Caco-2 (cell line): ENCODE data around the gene PLCB1. TPM values are rescaled to one million over a fixed set of nuclear protein-coding genes. Genes with fewer than 3 reads are reported as not detected.
"Not testable (repeated sequence)": the region's sequence is repeated elsewhere in the genome, so short reads cannot be mapped to it uniquely, and the experiment has no call there.

Experiments
- BruUV-seq: library from RNA; stranded (reverse); fragments of 400-500 nt; replicated peaks from 2 replicates; lab custom pipeline; 2021; lab: Mats Ljungman, UMichigan
- CTCF ChIA-PET: fragments of 300-600 bp; sonication (Branson Sonifier 250); formaldehyde crosslinking; loops from one replicate; lab custom pipeline; 2022; ENCODE audit warnings: antibody characterized with exemption; lab: Charles Lee
- POLR2A ChIA-PET: fragments of 300-600 bp; sonication (Branson Sonifier 250); formaldehyde crosslinking; loops from one replicate; lab custom pipeline; 2022; ENCODE audit warnings: antibody characterized with exemption; lab: Charles Lee
- DNase-seq, 2 experiments: peaks; one replicate each; pipeline versions ENCODE4 v3.0.0 to v3.0.0-alpha.2; 2020 to 2022
- H3K27me3 ChIP-seq: replicated peaks from 2 replicates; pipeline ENCODE4 v1.6.0; 2011; ENCODE audit warnings: low read length; ENCODE audit not compliant: control insufficient read depth, insufficient read depth
- H3K36me3 ChIP-seq: 2 replicates; pipeline ENCODE4 v1.5.1; 2011; ENCODE audit warnings: low read length; ENCODE audit not compliant: control insufficient read depth, insufficient read depth
- H3K4me1 ChIP-seq: fragments of 250-450 bp; sonication (Bioruptor Pico); 2 replicates; pipeline ENCODE4 v1.5.1; 2020; ENCODE audit warnings: mild to moderate bottlenecking
- H3K4me3 ChIP-seq: 2 replicates; pipeline ENCODE4 v1.5.1; 2011; ENCODE audit warnings: low read depth, mild to moderate bottlenecking, control low read depth, low read length
- H3K9me3 ChIP-seq: fragments of 250-450 bp; sonication (Bioruptor Pico); 2 replicates; pipeline ENCODE4 v1.5.1; 2020; ENCODE audit warnings: mild to moderate bottlenecking, moderate library complexity
- H3K27ac Mint-ChIP-seq: one replicate; pipeline ENCODE4 v1.8.0; 2022; ENCODE audit warnings: mixed read lengths; ENCODE audit not compliant: unreplicated experiment
- H3K27me3 Mint-ChIP-seq: one replicate; pipeline ENCODE4 v1.8.0; 2022; ENCODE audit warnings: mixed read lengths; ENCODE audit not compliant: insufficient read depth, unreplicated experiment
- H3K36me3 Mint-ChIP-seq: one replicate; pipeline ENCODE4 v1.8.0; 2022; ENCODE audit warnings: mild to moderate bottlenecking, mixed read lengths; ENCODE audit not compliant: insufficient read depth, unreplicated experiment
- H3K4me1 Mint-ChIP-seq: one replicate; pipeline ENCODE4 v1.8.0; 2022; ENCODE audit warnings: low read depth, mixed read lengths; ENCODE audit not compliant: unreplicated experiment
- H3K4me3 Mint-ChIP-seq: one replicate; pipeline ENCODE4 v1.8.0; 2022; ENCODE audit warnings: mild to moderate bottlenecking, moderate library complexity, mixed read lengths; ENCODE audit not compliant: unreplicated experiment
- H3K9me3 Mint-ChIP-seq: one replicate; pipeline ENCODE4 v1.8.0; 2022; ENCODE audit warnings: mixed read lengths; ENCODE audit not compliant: unreplicated experiment
- CTCF ChIP-seq, 2 experiments: fragments of 200-600 bp in 1 of 2; IDR thresholded peaks; 1 replicate in 1 of 2; 2 replicates in 1 of 2; pipeline versions ENCODE4 v1.5.1 to v1.8.0; 2011 to 2022; ENCODE audit warnings: antibody characterized with exemption in 1 of 2, control low read depth in 1 of 2, inconsistent platforms in 1 of 2, low read depth in 1 of 2, low read length in 1 of 2, mild to moderate bottlenecking in 1 of 2, moderate library complexity in 1 of 2; ENCODE audit not compliant: insufficient read depth in 1 of 2, severe bottlenecking in 1 of 2, unreplicated experiment in 1 of 2
- intact Hi-C: fragments of 100-400 bp; cut with micrococcal nuclease; formaldehyde crosslinking; loops from one replicate; pipeline ENCODE4 v1.10.0; 2022; ENCODE audit not compliant: unreplicated experiment
- total RNA-seq: library from RNA; stranded (reverse); gene quantifications from 2 replicates; pipeline ENCODE4 v1.2.3, GENCODE V29; 2022

PLCB1 gene
- total RNA-seq, 1 experiment from 2014 or later = 105 TPM

DNA sequence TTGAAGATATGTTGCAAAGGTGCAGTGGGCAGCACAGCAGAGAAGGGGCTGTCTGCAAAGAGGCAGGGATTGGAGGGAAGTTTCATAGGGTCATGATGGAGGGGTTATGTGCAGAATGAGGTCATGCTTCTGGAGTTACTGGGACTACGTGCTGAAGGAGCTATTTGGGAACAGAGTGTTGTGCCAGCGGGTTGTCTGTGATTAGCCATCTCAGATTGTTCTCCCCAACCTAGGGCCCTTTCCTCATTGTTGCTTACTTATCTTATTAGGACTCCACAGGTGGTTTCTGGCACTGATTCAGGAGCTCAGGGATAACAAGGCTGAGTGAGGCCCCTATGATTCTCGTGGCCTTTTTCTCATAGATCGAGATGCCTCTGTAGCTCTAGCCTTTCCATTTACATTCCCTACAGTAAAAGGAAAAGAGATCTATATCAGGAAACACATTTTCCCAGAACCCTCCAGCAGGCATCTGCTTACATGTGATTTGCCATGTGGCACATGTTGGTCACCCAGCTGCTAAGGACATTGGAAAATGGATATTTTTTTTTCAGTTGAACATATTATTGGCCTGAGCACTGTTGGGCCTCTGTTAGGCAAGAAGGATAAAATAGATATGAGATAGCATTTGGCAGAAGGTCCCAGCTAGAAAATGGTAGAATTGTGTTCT, 507.2 kb downstream of the PLCB1 start:
- Histone ChIP-seq H3K27me3 (no peaks in the 10 kb centered on the region), H3K4me3 (no peak overlapping the region), H3K4me1 (no peaks in the 10 kb centered on the region), H3K9me3 (no peaks in the 10 kb centered on the region), H3K36me3 (no peaks in the 10 kb centered on the region)
- ChIA-PET POLR2A (no interaction called here), CTCF (no interaction called here)
- no peak for TF ChIP-seq CTCF (IDR thresholded peaks at IDR 0.05; ENCODE audit: insufficient read depth in 1 of 2, low read depth in 1 of 2, low read length in 1 of 2, severe bottlenecking in 1 of 2, unreplicated experiment in 1 of 2)
- Mint-ChIP-seq H3K36me3 (peaks cover 20% of the 10 kb centered on the region), H3K4me1 (peaks cover 7% of the 10 kb centered on the region), H3K4me3 (no peak overlapping the region), H3K27ac (no peak overlapping the region), H3K9me3 (peaks cover 10% of the 10 kb centered on the region), H3K27me3 (no peaks in the 10 kb centered on the region)
- no peak for DNase-seq
- no TSS peak for BruUV-seq
- intact Hi-C loops = no loop called here

DNA sequence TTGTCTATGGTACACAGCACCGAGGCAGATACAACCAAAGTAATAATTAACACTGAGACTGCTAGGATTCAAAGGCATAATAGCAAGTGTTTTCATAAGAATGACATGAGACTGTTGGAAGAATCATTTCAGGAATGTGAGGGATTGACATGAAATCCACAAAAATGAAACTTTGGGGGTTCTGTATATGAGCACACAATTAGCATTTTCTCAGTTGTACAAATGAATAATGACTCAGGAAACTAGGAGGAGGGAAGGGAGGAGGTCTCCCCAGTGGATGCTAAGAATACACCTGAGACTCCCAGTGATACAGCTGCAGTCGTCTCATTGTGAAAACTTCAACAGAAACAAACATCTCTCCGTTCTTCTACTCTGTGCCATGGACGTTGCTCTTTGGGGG, 508.4 kb downstream of the PLCB1 start:
- peaks cover 7% of the 10 kb centered on the region for H3K4me1 Mint-ChIP-seq
- H3K4me3 Mint-ChIP-seq = no peak overlapping the region
- intact Hi-C loops = no loop called here
- H3K36me3 ChIP-seq = no peaks in the 10 kb centered on the region
- peaks cover 10% of the 10 kb centered on the region for H3K9me3 Mint-ChIP-seq
- H3K4me3 ChIP-seq = no peak overlapping the region
- peaks cover 27% of the 10 kb centered on the region for H3K36me3 Mint-ChIP-seq
- no peak for TF ChIP-seq CTCF (IDR thresholded peaks at IDR 0.05; ENCODE audit: insufficient read depth in 1 of 2, low read depth in 1 of 2, low read length in 1 of 2, severe bottlenecking in 1 of 2, unreplicated experiment in 1 of 2)
- H3K27me3 ChIP-seq = no peaks in the 10 kb centered on the region
- H3K4me1 ChIP-seq = no peaks in the 10 kb centered on the region
- H3K27ac Mint-ChIP-seq = no peak overlapping the region
- H3K9me3 ChIP-seq = no peaks in the 10 kb centered on the region
- CTCF ChIA-PET = no interaction called here
- no peaks in the 10 kb centered on the region for H3K27me3 Mint-ChIP-seq
- POLR2A ChIA-PET = no interaction called here
- DNase-seq = no peak
- no TSS peak for BruUV-seq

- BruUV-seq = no TSS peak
- ChIA-PET CTCF (no interaction called here), POLR2A (no interaction called here)
- Mint-ChIP-seq H3K4me3 (no peak overlapping the region), H3K4me1 (peaks cover 7% of the 10 kb centered on the region), H3K9me3 (peaks cover 10% of the 10 kb centered on the region), H3K27ac (no peak overlapping the region), H3K36me3 (peaks cover 34% of the 10 kb centered on the region), H3K27me3 (no peaks in the 10 kb centered on the region)
- Histone ChIP-seq H3K4me3 (no peak overlapping the region), H3K4me1 (no peaks in the 10 kb centered on the region), H3K27me3 (no peaks in the 10 kb centered on the region), H3K9me3 (no peaks in the 10 kb centered on the region), H3K36me3 (no peaks in the 10 kb centered on the region)
- intact Hi-C loops = no loop called here
- no peak for TF ChIP-seq CTCF (IDR thresholded peaks at IDR 0.05; ENCODE audit: insufficient read depth in 1 of 2, low read depth in 1 of 2, low read length in 1 of 2, severe bottlenecking in 1 of 2, unreplicated experiment in 1 of 2)
- no peak for DNase-seq
Measured at GRCh38 chr20:8642247-8642646, 510.2 kb downstream of the PLCB1 start.

- H3K4me3 Mint-ChIP-seq, H3K27me3 Mint-ChIP-seq, CTCF ChIA-PET, DNase-seq, H3K27me3 ChIP-seq, BruUV-seq, H3K4me1 Mint-ChIP-seq, H3K4me3 ChIP-seq, H3K36me3 ChIP-seq, POLR2A ChIA-PET, H3K4me1 ChIP-seq, intact Hi-C loops, H3K27ac Mint-ChIP-seq, H3K9me3 ChIP-seq: not testable (repeated sequence)
- H3K36me3 Mint-ChIP-seq = peaks cover 31% of the 10 kb centered on the region
- peaks cover 10% of the 10 kb centered on the region for H3K9me3 Mint-ChIP-seq
Measured at GRCh38 chr20:8644468-8644867, 512.4 kb downstream of the PLCB1 start.
